Smooth muscle cell (in vitro differentiated cells): ENCODE results near the gene GULP1. TPM values are rescaled to one million over a fixed set of nuclear protein-coding genes. Genes with fewer than 3 reads are reported as not detected.
"Not testable (repeated sequence)": the region's sequence is repeated elsewhere in the genome, so short reads cannot be mapped to it uniquely, and the experiment has no call there.

Source experiments
- DNase-seq: peaks from one replicate; lab custom pipeline; 2025; ENCODE audit not compliant: unreplicated experiment; lab: John Stamatoyannopoulos, UW
- H2AFZ ChIP-seq: fragments of 200-600 bp; sonication (generic); 2 replicates; pipeline ENCODE4 v1.6.0; 2016; ENCODE audit warnings: antibody characterized with exemption, low read depth, mild to moderate bottlenecking
- H3F3A ChIP-seq: fragments of 200-600 bp; sonication (generic); 2 replicates; pipeline ENCODE4 v1.6.0; 2017; ENCODE audit warnings: antibody characterized with exemption, low read depth
- H3K27ac ChIP-seq: fragments of 200-600 bp; sonication (generic); 2 replicates; pipeline ENCODE4 v1.5.1; 2016; ENCODE audit warnings: low read depth, mild to moderate bottlenecking
- H3K27me3 ChIP-seq: fragments of 200-600 bp; sonication (generic); 2 replicates; pipeline ENCODE4 v1.6.1; 2016; ENCODE audit warnings: low read depth, mild to moderate bottlenecking
- H3K36me3 ChIP-seq: fragments of 200-600 bp; sonication (generic); 2 replicates; pipeline ENCODE4 v1.5.1; 2016; ENCODE audit warnings: low read depth
- H3K4me1 ChIP-seq: fragments of 200-600 bp; sonication (generic); 2 replicates; pipeline ENCODE4 v1.5.1; 2016; ENCODE audit warnings: low read depth
- H3K4me2 ChIP-seq: fragments of 200-600 bp; sonication (generic); 2 replicates; pipeline ENCODE4 v1.6.0; 2016; ENCODE audit warnings: mild to moderate bottlenecking
- H3K4me3 ChIP-seq: fragments of 200-600 bp; sonication (generic); 2 replicates; pipeline ENCODE4 v1.5.1; 2016; ENCODE audit warnings: mild to moderate bottlenecking
- H3K79me2 ChIP-seq: fragments of 200-600 bp; sonication (generic); 2 replicates; pipeline ENCODE4 v1.6.0; 2016; ENCODE audit warnings: low read depth, mild to moderate bottlenecking
- H3K9ac ChIP-seq: fragments of 200-600 bp; sonication (generic); 2 replicates; pipeline ENCODE4 v1.6.0; 2016; ENCODE audit warnings: low read depth
- H3K9me3 ChIP-seq: fragments of 200-600 bp; sonication (generic); replicated peaks from 2 replicates; pipeline ENCODE4 v1.5.1; 2016; ENCODE audit warnings: low read depth
- H4K20me1 ChIP-seq: fragments of 200-600 bp; sonication (generic); 2 replicates; pipeline ENCODE4 v1.6.0; 2016; ENCODE audit warnings: low read depth
- CTCF ChIP-seq: fragments of 200-600 bp; sonication (generic); IDR thresholded peaks from 2 replicates; pipeline ENCODE4 v1.5.1; 2017; ENCODE audit warnings: borderline replicate concordance, mild to moderate bottlenecking, antibody characterized with exemption; ENCODE audit not compliant: insufficient read depth, poor library complexity, severe bottlenecking
- WGBS: methylation state at CpG from one replicate; pipeline ENCODE4 v1.1.7; 2016; ENCODE audit warnings: low lambda C conversion rate; 5-methylcytosine and 5-hydroxymethylcytosine counted together
- polyA plus RNA-seq: library from polyadenylated mRNA; unstranded; fragments of >200 nt; fragmentation: Nextera tagmentation; extraction: Ambion mirVana; gene quantifications from 2 replicates; pipeline ENCODE4 v1.2.1, GENCODE V29; 2016
- total RNA-seq: library from RNA; depleted of rRNA; stranded (reverse); fragments of >200 nt; gene quantifications from 2 replicates; pipeline ENCODE4 v1.2.3, GENCODE V29; 2014

GULP1 gene
- total and polyA plus RNA-seq, 2 experiments from 2014 or later: 40.2 to 115 TPM

GRCh38 chr2:188456114-188456909 lies 164.6 kb downstream of the GULP1 start:
- no peak for DNase-seq
- Histone ChIP-seq H4K20me1 (no peaks in the 10 kb centered on the region), H3K9me3 (no peaks in the 10 kb centered on the region), H3K9ac (no peak overlapping the region), H3K27ac (no peak overlapping the region), H3K27me3 (no peaks in the 10 kb centered on the region), H2AFZ (no peak overlapping the region), H3F3A (no peaks in the 10 kb centered on the region), H3K4me2 (no peak overlapping the region), H3K4me3 (no peak overlapping the region), H3K79me2 (peaks cover 57% of the 10 kb centered on the region), H3K36me3 (no peaks in the 10 kb centered on the region), H3K4me1 (peaks cover 7% of the 10 kb centered on the region)
- TF ChIP-seq CTCF: no peak
- WGBS: 78% methylated on average over 12 of the region's 12 CpGs

GRCh38 chr2:188459061-188459460 lies 167.4 kb downstream of the GULP1 start:
- no peaks in the 10 kb centered on the region for H3K27me3 ChIP-seq
- H3K9me3 ChIP-seq: no peaks in the 10 kb centered on the region
- H3K27ac ChIP-seq: no peak overlapping the region
- no peak for DNase-seq
- no peak overlapping the region for H3K4me3 ChIP-seq
- WGBS: 95% methylated on average over 2 of the region's 2 CpGs
- no peak for TF ChIP-seq CTCF
- no peaks in the 10 kb centered on the region for H4K20me1 ChIP-seq
- H3K36me3 ChIP-seq: no peaks in the 10 kb centered on the region
- H3K4me1 ChIP-seq: no peaks in the 10 kb centered on the region
- H3K9ac ChIP-seq: no peak overlapping the region
- H3F3A ChIP-seq: no peaks in the 10 kb centered on the region
- no peak overlapping the region for H3K4me2 ChIP-seq
- peaks cover 59% of the 10 kb centered on the region for H3K79me2 ChIP-seq
- no peak overlapping the region for H2AFZ ChIP-seq

- H4K20me1 ChIP-seq, H3K36me3 ChIP-seq, H3K9ac ChIP-seq, H3K27me3 ChIP-seq, H3K4me1 ChIP-seq, H3F3A ChIP-seq, H3K27ac ChIP-seq, H3K9me3 ChIP-seq, DNase-seq, H2AFZ ChIP-seq, H3K4me2 ChIP-seq, H3K4me3 ChIP-seq: not testable (repeated sequence)
- WGBS: 98% methylated on average over 3 of the region's 3 CpGs
- peaks cover 86% of the 10 kb centered on the region for H3K79me2 ChIP-seq
Observed at GRCh38 chr2:188466078-188466477, 174.4 kb downstream of the GULP1 start.

GRCh38 chr2:188466761-188467160 lies 175.1 kb downstream of the GULP1 start:
- peaks cover 86% of the 10 kb centered on the region for H3K79me2 ChIP-seq

More at GRCh38 chr2:188466761-188467160, 175.1 kb downstream of the GULP1 start:
- DNase-seq: no peak
- H3K9ac ChIP-seq: no peak overlapping the region
- H3K27ac ChIP-seq: no peak overlapping the region
- H3F3A ChIP-seq: no peaks in the 10 kb centered on the region
- no peak overlapping the region for H2AFZ ChIP-seq
- H3K36me3 ChIP-seq: peaks cover 10% of the 10 kb centered on the region
- WGBS: 91% methylated on average over 1 of the region's 1 CpG
- no peaks in the 10 kb centered on the region for H3K4me1 ChIP-seq
- no peak for TF ChIP-seq CTCF
- no peaks in the 10 kb centered on the region for H3K9me3 ChIP-seq
- H3K4me3 ChIP-seq: no peak overlapping the region
- no peaks in the 10 kb centered on the region for H4K20me1 ChIP-seq
- no peaks in the 10 kb centered on the region for H3K27me3 ChIP-seq
- H3K4me2 ChIP-seq: no peak overlapping the region
